HFF-Myc (cell line): Measurements from ENCODE around the gene OPRL1.

Experiments used
- DNase-seq: peaks from one replicate; pipeline ENCODE4 v3.0.0-alpha.2; 2011; ENCODE audit warnings: low read depth; ENCODE audit errors: extremely low read depth
- H3K4me3 ChIP-seq: replicated peaks from 2 replicates; pipeline ENCODE4 v1.5.1; 2011; ENCODE audit warnings: low read depth, mild to moderate bottlenecking, control low read depth, low read length
- CTCF ChIP-seq: IDR thresholded peaks from 2 replicates; pipeline ENCODE4 v1.5.1; 2012; ENCODE audit warnings: mild to moderate bottlenecking, low read depth, low read length, control low read depth; ENCODE audit errors: missing control alignments

OPRL1 gene

GRCh38 chr20:64105846-64106434 lies 26.1 kb downstream of the OPRL1 start:
- TF ChIP-seq CTCF: no peak
- H3K4me3 ChIP-seq: no peak overlapping the region
- DNase-seq: no peak

GRCh38 chr20:64106435-64106961 lies 26.6 kb downstream of the OPRL1 start:
- no peak for DNase-seq
- no peak overlapping the region for H3K4me3 ChIP-seq
- TF ChIP-seq CTCF: no peak

DNA sequence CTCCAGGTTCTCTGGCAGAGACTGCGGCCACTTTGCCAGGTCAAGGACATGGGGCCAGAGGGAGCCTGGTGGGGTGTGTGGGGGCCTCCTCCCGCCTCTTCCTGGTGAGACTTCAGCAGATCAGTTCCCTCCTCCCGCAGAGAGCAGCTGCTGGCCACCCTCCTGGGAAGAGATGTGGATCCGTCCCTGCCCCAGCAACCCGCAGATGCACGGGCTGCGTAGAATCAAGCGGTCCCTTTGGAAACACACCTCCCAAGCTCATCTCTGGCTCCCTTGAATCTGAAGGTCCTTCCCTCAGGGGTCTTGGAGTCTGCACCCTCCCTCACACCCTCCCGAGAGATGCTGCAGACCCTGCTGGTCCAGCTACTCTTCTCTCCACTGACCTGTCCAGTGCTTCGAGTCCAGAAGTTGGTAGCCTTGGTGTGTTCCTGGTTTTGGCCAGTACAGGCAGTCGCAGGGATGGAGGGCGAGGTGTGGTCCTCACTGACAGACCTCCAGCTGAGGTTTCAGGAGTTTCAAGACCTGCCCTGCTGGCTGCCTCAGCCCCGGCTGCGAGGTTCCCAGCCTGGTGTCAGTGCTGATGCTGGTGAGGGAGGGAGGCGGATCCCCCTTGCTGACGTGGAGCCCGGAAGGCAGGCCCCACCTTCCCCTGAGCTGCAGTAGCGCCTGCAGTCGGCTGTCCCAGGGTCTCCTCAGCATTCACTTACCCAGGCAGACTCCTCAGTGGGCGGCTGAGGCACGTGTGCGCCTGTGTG lies 27.3 kb downstream of the OPRL1 start, which contains the start of gene NPBWR2:
NPBWR2 (minus strand) TSS at position 585 of the 755 bp plus-strand sequence. CDS start 734 bp downstream, outside the sequence.
- no peak for TF ChIP-seq CTCF
- H3K4me3 ChIP-seq: no peak within 1 kb of the TSS
- no peak for DNase-seq

DNA sequence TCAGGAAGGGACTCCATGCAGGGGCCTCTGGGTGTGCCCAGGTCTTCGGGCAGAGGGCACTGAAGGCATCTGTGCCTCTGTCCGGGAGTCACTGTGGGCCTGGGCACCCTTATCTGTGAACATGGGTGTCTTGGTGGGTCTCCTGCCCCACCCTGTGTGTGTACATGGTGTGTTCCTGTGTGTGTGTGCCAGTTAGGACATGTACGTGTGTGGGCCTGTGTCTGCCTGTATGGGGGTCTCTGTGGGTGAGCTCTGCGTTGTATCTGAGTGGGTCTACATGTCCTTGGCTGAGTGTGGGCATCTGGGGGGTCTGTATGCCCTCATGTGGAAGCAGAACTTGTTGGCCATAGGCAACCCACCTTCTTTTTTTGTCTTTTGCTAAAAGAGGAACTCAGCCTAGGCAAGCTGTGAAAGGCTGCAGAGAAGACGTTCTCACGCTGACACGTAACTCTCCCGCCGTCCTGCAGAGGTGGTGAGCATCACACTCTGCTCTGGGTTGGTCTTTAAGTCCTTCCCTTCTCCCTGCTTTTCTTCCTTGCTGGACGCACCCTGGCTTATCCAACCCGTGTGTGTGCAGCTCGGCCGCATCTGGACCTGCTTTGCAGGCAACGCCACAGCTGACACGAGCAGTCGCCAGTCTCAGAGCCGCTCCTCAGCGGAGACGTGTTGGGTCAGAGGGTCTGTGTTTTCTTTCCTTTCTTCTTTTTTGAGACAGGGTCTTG lies 28.0 kb downstream of the OPRL1 start:
- H3K4me3 ChIP-seq: no peak overlapping the region
- no peak for TF ChIP-seq CTCF
- no peak for DNase-seq

DNA sequence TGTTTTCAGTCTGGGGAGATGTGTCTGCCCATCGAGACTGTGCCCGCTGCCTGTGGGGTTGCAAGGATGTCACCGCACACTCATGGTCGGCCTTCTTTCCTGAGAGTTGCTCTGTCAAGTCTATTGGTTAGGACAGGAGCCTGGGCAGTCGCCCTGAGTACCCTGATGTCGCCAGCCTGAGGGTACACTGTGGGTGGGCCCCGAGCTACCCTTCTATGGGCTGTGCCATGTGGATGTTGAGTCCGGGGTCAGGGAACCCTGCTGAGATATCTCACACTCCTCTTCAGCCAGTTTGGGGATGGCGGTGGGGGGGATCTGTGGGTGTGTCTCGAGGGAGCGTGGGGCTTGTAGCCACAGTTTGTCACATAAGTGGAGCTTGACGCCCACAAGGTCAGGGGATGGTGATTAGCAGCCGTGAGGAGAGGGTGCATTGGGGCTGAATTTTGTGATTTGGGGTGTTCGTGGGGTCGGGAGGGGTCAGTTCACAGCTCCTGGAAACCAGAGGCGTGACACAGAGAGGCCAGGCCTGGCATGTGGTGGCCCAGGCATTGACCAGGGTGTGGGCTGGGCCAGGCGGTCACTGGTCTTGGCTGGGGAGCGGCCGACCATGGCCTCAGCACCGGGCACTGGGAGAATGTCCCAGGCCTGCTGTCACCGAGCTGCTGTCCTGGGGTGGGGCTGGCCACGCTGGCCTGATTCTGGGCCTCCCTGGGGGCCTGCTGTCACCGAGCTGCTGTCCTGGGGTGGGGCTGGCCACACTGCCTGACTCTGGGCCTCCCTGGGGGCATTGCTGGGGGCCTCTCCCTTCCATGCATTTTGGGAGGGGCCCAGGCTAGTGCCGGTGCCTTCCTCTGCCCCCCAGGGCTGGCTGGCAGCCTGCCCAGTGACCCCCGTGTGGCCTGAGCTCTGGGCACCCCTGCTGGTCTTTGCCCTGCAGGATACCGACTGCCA lies 29.1 kb downstream of the OPRL1 start:
- no peak overlapping the region for H3K4me3 ChIP-seq
- no peak for DNase-seq
- TF ChIP-seq CTCF: no peak

GRCh38 chr20:64109831-64110391 lies 30.0 kb downstream of the OPRL1 start:
- H3K4me3 ChIP-seq: no peak overlapping the region
- DNase-seq: no peak
- TF ChIP-seq CTCF: no peak
